ENCODE measurements around the gene KLF18.

Gene KLF18

GRCh38 chr1:44089371-44090048, 51.9 kb downstream of the KLF18 start:
- no peak for DNase-seq (ENCODE audit: low read depth in 1 of 2, low spot score in 1 of 2)
- in situ Hi-C loops (cut with HindIII; ENCODE audit: low pct_unique_long_range_greater_than_20kb, low sequenced_read_pairs), result no loop called here

More at GRCh38 chr1:44089371-44090048, 51.9 kb downstream of the KLF18 start:
- no peak for TF ChIP-seq JUND (IDR thresholded peaks at IDR 0.05; ENCODE audit: low read depth)

All from T47D (cell line).